ENCODE results near the gene GLI2. TPM values are rescaled to one million over a fixed set of nuclear protein-coding genes. Genes with fewer than 3 reads are reported as not detected.

GLI2 gene
- total RNA-seq, 1 donor from 2014 or later, result 33.2 TPM

- no peaks in the 10 kb centered on the region for H3K9me3 Mint-ChIP-seq (ENCODE audit: unreplicated experiment)
- DNase-seq (ENCODE audit: extremely low spot score, unreplicated experiment), result no peak
- H3K27me3 Mint-ChIP-seq (ENCODE audit: unreplicated experiment), result no peaks in the 10 kb centered on the region
- H3K27ac Mint-ChIP-seq (ENCODE audit: unreplicated experiment), result peak overlapping the region; percentile 36
- H3K4me1 Mint-ChIP-seq (ENCODE audit: unreplicated experiment), result peaks cover 75% of the 10 kb centered on the region
- TF ChIP-seq, protein P1, sequence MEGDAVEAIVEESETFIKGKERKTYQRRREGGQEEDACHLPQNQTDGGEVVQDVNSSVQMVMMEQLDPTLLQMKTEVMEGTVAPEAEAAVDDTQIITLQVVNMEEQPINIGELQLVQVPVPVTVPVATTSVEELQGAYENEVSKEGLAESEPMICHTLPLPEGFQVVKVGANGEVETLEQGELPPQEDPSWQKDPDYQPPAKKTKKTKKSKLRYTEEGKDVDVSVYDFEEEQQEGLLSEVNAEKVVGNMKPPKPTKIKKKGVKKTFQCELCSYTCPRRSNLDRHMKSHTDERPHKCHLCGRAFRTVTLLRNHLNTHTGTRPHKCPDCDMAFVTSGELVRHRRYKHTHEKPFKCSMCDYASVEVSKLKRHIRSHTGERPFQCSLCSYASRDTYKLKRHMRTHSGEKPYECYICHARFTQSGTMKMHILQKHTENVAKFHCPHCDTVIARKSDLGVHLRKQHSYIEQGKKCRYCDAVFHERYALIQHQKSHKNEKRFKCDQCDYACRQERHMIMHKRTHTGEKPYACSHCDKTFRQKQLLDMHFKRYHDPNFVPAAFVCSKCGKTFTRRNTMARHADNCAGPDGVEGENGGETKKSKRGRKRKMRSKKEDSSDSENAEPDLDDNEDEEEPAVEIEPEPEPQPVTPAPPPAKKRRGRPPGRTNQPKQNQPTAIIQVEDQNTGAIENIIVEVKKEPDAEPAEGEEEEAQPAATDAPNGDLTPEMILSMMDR (IDR thresholded peaks at IDR 0.05), result no peak
- no peak overlapping the region for H3K4me3 Mint-ChIP-seq (ENCODE audit: unreplicated experiment)
- no peaks in the 10 kb centered on the region for H3K36me3 Mint-ChIP-seq (ENCODE audit: unreplicated experiment)
Observed at GRCh38 chr2:120769076-120769786, 33.6 kb downstream of the GLI2 start.

- peak overlapping the region; percentile 36 for H3K27ac Mint-ChIP-seq (ENCODE audit: unreplicated experiment)
- H3K36me3 Mint-ChIP-seq (ENCODE audit: unreplicated experiment), result no peaks in the 10 kb centered on the region
Observed at GRCh38 chr2:120769787-120770120, 34.1 kb downstream of the GLI2 start.

GRCh38 chr2:120770176-120770575 is 34.5 kb downstream of the GLI2 start:
- no peak for DNase-seq (ENCODE audit: extremely low spot score, unreplicated experiment)
- H3K36me3 Mint-ChIP-seq (ENCODE audit: unreplicated experiment), result no peaks in the 10 kb centered on the region
- no peak overlapping the region for H3K4me3 Mint-ChIP-seq (ENCODE audit: unreplicated experiment)
- H3K9me3 Mint-ChIP-seq (ENCODE audit: unreplicated experiment), result no peaks in the 10 kb centered on the region
- peak overlapping the region; percentile 14 for H3K27ac Mint-ChIP-seq (ENCODE audit: unreplicated experiment)
- H3K4me1 Mint-ChIP-seq (ENCODE audit: unreplicated experiment), result peaks cover 68% of the 10 kb centered on the region
- TF ChIP-seq, protein P1 (IDR thresholded peaks at IDR 0.05), result no peak
- H3K27me3 Mint-ChIP-seq (ENCODE audit: unreplicated experiment), result no peaks in the 10 kb centered on the region

More at GRCh38 chr2:120769787-120770120, 34.1 kb downstream of the GLI2 start:
- no peak for DNase-seq (ENCODE audit: extremely low spot score, unreplicated experiment)
- peaks cover 72% of the 10 kb centered on the region for H3K4me1 Mint-ChIP-seq (ENCODE audit: unreplicated experiment)
- no peak overlapping the region for H3K4me3 Mint-ChIP-seq (ENCODE audit: unreplicated experiment)
- TF ChIP-seq, protein P1 (IDR thresholded peaks at IDR 0.05), result no peak
- no peaks in the 10 kb centered on the region for H3K9me3 Mint-ChIP-seq (ENCODE audit: unreplicated experiment)
- no peaks in the 10 kb centered on the region for H3K27me3 Mint-ChIP-seq (ENCODE audit: unreplicated experiment)

DNA sequence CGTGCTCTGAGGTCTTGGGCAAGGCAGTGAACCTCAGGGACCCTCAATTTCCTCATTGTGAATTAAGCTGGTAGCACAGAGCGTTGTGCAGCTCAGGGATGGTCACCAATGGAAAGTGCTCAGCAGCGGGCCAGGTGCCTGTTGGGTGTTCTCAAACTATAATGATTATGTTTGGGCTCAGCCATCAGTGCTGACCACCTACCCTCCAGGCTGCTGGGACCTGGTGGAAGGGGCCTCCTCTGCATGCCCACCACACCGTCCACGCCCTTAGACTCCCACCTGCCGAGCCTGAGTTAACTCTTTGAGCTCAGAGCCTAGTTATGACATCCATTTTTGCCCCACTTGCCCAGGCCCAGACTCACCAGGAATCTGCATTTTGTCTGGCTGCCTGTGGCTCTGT is 35.0 kb downstream of the GLI2 start:
- Mint-ChIP-seq H3K27ac (ENCODE audit: unreplicated experiment) (peak overlapping the region; percentile 83), H3K4me3 (ENCODE audit: unreplicated experiment) (no peak overlapping the region), H3K9me3 (ENCODE audit: unreplicated experiment) (no peaks in the 10 kb centered on the region), H3K27me3 (ENCODE audit: unreplicated experiment) (no peaks in the 10 kb centered on the region), H3K4me1 (ENCODE audit: unreplicated experiment) (peaks cover 64% of the 10 kb centered on the region), H3K36me3 (ENCODE audit: unreplicated experiment) (no peaks in the 10 kb centered on the region)
- no peak for DNase-seq (ENCODE audit: extremely low spot score, unreplicated experiment)
- TF ChIP-seq, protein P1 (IDR thresholded peaks at IDR 0.05), result no peak

DNA sequence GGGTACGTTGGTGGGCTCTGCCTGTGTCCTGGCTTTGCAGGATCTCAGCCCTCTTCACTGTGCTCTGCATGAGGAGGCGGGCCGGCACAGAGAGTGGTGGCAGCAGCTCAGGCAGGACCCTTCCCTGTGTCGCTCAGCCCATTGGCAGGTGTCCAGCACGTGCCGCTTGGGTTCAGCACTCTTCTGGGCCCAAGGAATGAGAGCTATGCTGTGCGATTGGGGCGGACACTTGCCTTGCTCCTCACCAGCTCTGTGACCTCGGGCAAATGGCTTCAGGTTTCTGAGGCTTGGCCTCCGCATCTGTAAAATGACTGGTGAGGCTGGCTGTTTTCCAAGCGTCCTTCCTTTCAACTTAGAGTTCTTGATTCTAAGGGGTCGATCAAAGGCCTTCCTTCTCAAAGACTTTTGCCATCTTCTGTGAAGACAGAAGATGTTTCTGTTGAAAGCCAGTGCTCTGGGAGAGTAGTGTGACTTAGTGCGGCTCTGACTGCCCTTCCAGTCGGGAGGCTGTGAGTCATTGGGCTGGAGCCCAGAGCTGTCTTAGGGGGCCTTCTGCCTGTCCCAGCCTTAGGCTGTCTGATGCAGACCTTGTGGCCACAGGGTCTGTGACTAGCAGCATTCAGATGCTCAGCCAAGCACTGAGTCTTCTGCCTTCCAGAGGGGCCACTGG is 35.6 kb downstream of the GLI2 start:
- Mint-ChIP-seq H3K4me1 (ENCODE audit: unreplicated experiment) (peaks cover 58% of the 10 kb centered on the region), H3K27ac (ENCODE audit: unreplicated experiment) (peak overlapping the region; percentile 83), H3K36me3 (ENCODE audit: unreplicated experiment) (no peaks in the 10 kb centered on the region), H3K9me3 (ENCODE audit: unreplicated experiment) (no peaks in the 10 kb centered on the region), H3K27me3 (ENCODE audit: unreplicated experiment) (no peaks in the 10 kb centered on the region), H3K4me3 (ENCODE audit: unreplicated experiment) (no peak overlapping the region)
- TF ChIP-seq, protein P1 (IDR thresholded peaks at IDR 0.05), result no peak
- no peak for DNase-seq (ENCODE audit: extremely low spot score, unreplicated experiment)

All from osteocyte (in vitro differentiated cells).